Naive thymus-derived CD8-positive, alpha-beta T cell (primary cell): Measurements from ENCODE around the gene ZNF316. TPM values are rescaled to one million over a fixed set of nuclear protein-coding genes. Genes with fewer than 3 reads are reported as not detected.
"Not testable (repeated sequence)": the region's sequence is repeated elsewhere in the genome, so short reads cannot be mapped to it uniquely, and the experiment has no call there.

Experiments used
- ATAC-seq, 2 donors: fragments of 150-1000 bp; cut with Tn5 transposase in 1 of 2; sonication (Bioruptor Pico), chemical (Tn5 transposase) in 1 of 2; 1 replicate in 1 of 2; 2 replicates in 1 of 2; pipeline ENCODE4 v1.10.0; 2021; ENCODE audit warnings: mild to moderate bottlenecking in 2 of 2, moderate library complexity in 2 of 2
- POLR2A ChIA-PET: fragments of 350-600 bp; sonication (Branson Sonifier 250); formaldehyde crosslinking; loops from one replicate; lab custom pipeline; 2021; ENCODE audit warnings: antibody characterized with exemption; lab: Charles Lee
- DNase-seq, 10 donors: peaks; one replicate each; pipeline versions ENCODE4 v3.0.0 to v3.0.0-alpha.2; 2020 to 2022
- H3K27ac Mint-ChIP-seq, 10 donors: one replicate each; pipeline ENCODE4 v1.8.0; 2020 to 2022; ENCODE audit warnings: mild to moderate bottlenecking in 10 of 10, mixed read lengths in 10 of 10, moderate library complexity in 4 of 10, inconsistent platforms in 1 of 10
- H3K27me3 Mint-ChIP-seq, 5 donors: one replicate each; pipeline ENCODE4 v1.8.0; 2021 to 2022; ENCODE audit warnings: mixed read lengths in 5 of 5
- H3K36me3 Mint-ChIP-seq, 3 donors: one replicate each; pipeline ENCODE4 v1.8.0; 2020 to 2022; ENCODE audit warnings: mixed read lengths in 3 of 3, mild to moderate bottlenecking in 2 of 3, inconsistent platforms in 1 of 3
- H3K4me1 Mint-ChIP-seq, 4 donors: one replicate each; pipeline ENCODE4 v1.8.0; 2021 to 2022; ENCODE audit warnings: mixed read lengths in 4 of 4
- H3K4me3 Mint-ChIP-seq, 10 donors: one replicate each; pipeline ENCODE4 v1.8.0; 2020 to 2022; ENCODE audit warnings: mild to moderate bottlenecking in 10 of 10, mixed read lengths in 10 of 10, moderate library complexity in 6 of 10, inconsistent platforms in 1 of 10
- H3K9me3 Mint-ChIP-seq, 9 donors: one replicate each; pipeline ENCODE4 v1.8.0; 2020 to 2022; ENCODE audit warnings: mixed read lengths in 9 of 9, mild to moderate bottlenecking in 3 of 9, inconsistent platforms in 1 of 9, moderate library complexity in 1 of 9
- polyA plus RNA-seq, 3 donors: library from polyadenylated mRNA; unstranded; fragments of 300-500 nt; fragmentation: Illumina TruSeq; gene quantifications; one replicate each; pipeline ENCODE4 v1.2.3, GENCODE V29; 2021
- total RNA-seq, 8 experiments: library from RNA in 2 of 8; stranded (reverse) in 2 of 8; gene quantifications; one replicate each; pipeline ENCODE4 v1.2.3 and lab custom pipeline; 2021 to 2026

The ZNF316 gene
- total and polyA plus RNA-seq, 5 experiments from 2014 or later = 0.96 to 77.9 (median 5.7) TPM

DNA sequence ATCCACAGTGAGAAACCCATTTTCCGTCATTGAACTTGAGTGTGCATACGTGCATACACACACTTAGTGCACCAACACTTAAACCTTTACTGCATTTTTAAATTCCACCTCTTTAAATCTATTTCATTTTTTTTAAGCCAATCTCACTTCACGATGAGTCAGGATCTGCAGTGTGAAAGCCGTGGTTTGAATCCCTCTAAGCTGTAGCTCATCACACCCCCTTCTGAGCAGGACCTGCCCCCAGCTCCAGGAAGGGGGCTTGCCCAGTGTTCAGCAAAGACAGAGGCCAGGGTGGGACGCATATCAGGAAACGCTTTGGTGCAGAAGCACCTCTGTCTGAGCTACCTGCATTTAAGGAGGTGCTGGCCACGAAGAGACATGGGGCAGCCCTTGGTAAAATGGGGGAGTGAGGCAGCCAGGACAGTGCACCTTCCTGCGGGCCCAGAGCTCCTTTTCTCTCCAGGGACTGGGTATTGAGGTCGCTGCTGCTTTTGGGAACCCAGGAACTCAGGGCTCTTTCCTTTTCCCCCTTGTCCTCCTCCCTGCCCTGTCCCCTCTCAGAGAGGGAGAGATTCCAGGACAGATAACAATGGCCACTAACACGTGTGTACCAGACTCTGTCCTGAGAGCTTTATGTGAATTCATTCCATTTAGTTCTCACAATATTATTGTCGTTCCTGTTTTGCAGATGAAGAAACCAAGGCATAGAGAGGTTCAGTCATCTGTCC lies 21.7 kb downstream of the ZNF316 start:
- Mint-ChIP-seq H3K36me3 (peaks cover 0 to 18% (median 7%) of the 10 kb centered on the region in 3 donors), H3K27ac (peak overlapping the region in 8 of 10 donors; percentile 31 to 82 (median 70)), H3K4me3 (no peak overlapping the region), H3K27me3 (peaks cover 0 to 3% (median 0%) of the 10 kb centered on the region in 5 donors), H3K4me1 (peaks cover 8 to 18% (median 13%) of the 10 kb centered on the region in 4 donors), H3K9me3 (peaks cover 0 to 7% (median 0%) of the 10 kb centered on the region in 9 donors)
- peak; percentile 39 to 68 for ATAC-seq
- POLR2A ChIA-PET = interaction anchor here (0.6 to 0.9 kb wide), 2 partner anchors 23 to 42 kb away, joined by 3 read pairs; no protein-coding TSS in a partner anchor
- DNase-seq = no peak

- H3K27me3 Mint-ChIP-seq, H3K4me1 Mint-ChIP-seq, DNase-seq, H3K27ac Mint-ChIP-seq, POLR2A ChIA-PET, H3K4me3 Mint-ChIP-seq, ATAC-seq: not testable (repeated sequence)
- H3K9me3 Mint-ChIP-seq = peaks cover 11 to 79% (median 45%) of the 10 kb centered on the region in 9 donors
- peaks cover 29 to 59% (median 49%) of the 10 kb centered on the region in 3 donors for H3K36me3 Mint-ChIP-seq
Observed at GRCh38 chr7:6670851-6671250, 33.7 kb downstream of the ZNF316 start.

GRCh38 chr7:6675807-6676405 lies 38.8 kb downstream of the ZNF316 start:
- POLR2A ChIA-PET = interaction anchor here (0.7 kb wide), 1 partner anchor 33 kb away, joined by 4 read pairs; no protein-coding TSS in a partner anchor
- H3K9me3 Mint-ChIP-seq = peaks cover 11 to 93% (median 57%) of the 10 kb centered on the region in 9 donors
- DNase-seq (no peak), ATAC-seq (no peak)
- H3K27me3 Mint-ChIP-seq = no peaks in the 10 kb centered on the region
- H3K4me1 Mint-ChIP-seq = no peaks in the 10 kb centered on the region
- no peak overlapping the region for H3K27ac Mint-ChIP-seq
- peaks cover 14 to 59% (median 49%) of the 10 kb centered on the region in 3 donors for H3K36me3 Mint-ChIP-seq
- H3K4me3 Mint-ChIP-seq = no peak overlapping the region

DNA sequence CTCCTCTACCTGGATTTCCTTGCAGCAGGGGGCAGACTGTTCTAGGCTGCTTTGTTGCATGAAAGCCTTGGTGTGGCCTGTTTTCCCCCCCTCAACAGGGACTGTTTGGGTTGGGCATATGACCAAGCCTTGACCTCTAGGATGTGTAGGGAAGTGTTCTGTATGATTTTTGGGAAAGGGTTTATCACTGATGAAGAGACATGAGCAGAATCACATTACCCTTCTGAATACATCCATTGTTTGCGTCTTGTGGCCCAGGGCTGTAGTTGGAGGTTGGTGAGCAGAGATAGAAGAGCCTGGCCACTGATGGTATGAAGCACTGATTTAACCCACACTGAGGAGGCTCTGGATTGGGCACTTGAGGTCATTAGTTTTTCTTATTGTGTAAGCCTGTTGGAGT lies 43.0 kb downstream of the ZNF316 start:
- H3K27me3 Mint-ChIP-seq = no peaks in the 10 kb centered on the region
- no peaks in the 10 kb centered on the region for H3K4me1 Mint-ChIP-seq
- no peak for DNase-seq
- H3K4me3 Mint-ChIP-seq = no peak overlapping the region
- peaks cover 2 to 54% (median 51%) of the 10 kb centered on the region in 3 donors for H3K36me3 Mint-ChIP-seq
- no peak for ATAC-seq
- no peak overlapping the region for H3K27ac Mint-ChIP-seq
- peaks cover 9 to 98% (median 47%) of the 10 kb centered on the region in 9 donors for H3K9me3 Mint-ChIP-seq
- POLR2A ChIA-PET = no interaction called here

GRCh38 chr7:6691103-6691502 lies 54.0 kb downstream of the ZNF316 start:
- H3K36me3 Mint-ChIP-seq = peaks cover 41 to 63% (median 42%) of the 10 kb centered on the region in 3 donors
- no peak overlapping the region for H3K4me3 Mint-ChIP-seq
- DNase-seq (no peak), ATAC-seq (no peak)
- peaks cover 0 to 81% (median 19%) of the 10 kb centered on the region in 9 donors for H3K9me3 Mint-ChIP-seq
- POLR2A ChIA-PET = no interaction called here
- peaks cover 0 to 1% (median 0%) of the 10 kb centered on the region in 5 donors for H3K27me3 Mint-ChIP-seq
- H3K27ac Mint-ChIP-seq = no peak overlapping the region
- no peaks in the 10 kb centered on the region for H3K4me1 Mint-ChIP-seq

GRCh38 chr7:6691609-6692106 lies 54.5 kb downstream of the ZNF316 start:
- POLR2A ChIA-PET = no interaction called here

GRCh38 chr7:6700793-6701192 lies 63.7 kb downstream of the ZNF316 start:
- POLR2A ChIA-PET = interaction anchor here (0.6 kb wide), 1 partner anchor 110 kb away, joined by 3 read pairs; no protein-coding TSS in a partner anchor

More at GRCh38 chr7:6691609-6692106, 54.5 kb downstream of the ZNF316 start:
- Mint-ChIP-seq H3K4me1 (no peaks in the 10 kb centered on the region), H3K9me3 (peaks cover 0 to 75% (median 14%) of the 10 kb centered on the region in 9 donors), H3K27ac (no peak overlapping the region), H3K27me3 (peaks cover 0 to 1% (median 0%) of the 10 kb centered on the region in 5 donors), H3K4me3 (no peak overlapping the region), H3K36me3 (peaks cover 36 to 58% (median 37%) of the 10 kb centered on the region in 3 donors)
- ATAC-seq (no peak), DNase-seq (no peak)

GRCh38 chr7:6701860-6702259 lies 64.7 kb downstream of the ZNF316 start:
- DNase-seq = no peak
- Mint-ChIP-seq H3K27ac (peak overlapping the region in 3 of 10 donors; percentile 31 to 82 (median 32)), H3K4me1 (peaks cover 35 to 50% (median 47%) of the 10 kb centered on the region in 4 donors), H3K36me3 (peaks cover 23 to 43% (median 39%) of the 10 kb centered on the region in 3 donors), H3K4me3 (peak overlapping the region in 8 of 10 donors; percentile 5 to 69 (median 37)), H3K9me3 (peaks cover 0 to 45% (median 24%) of the 10 kb centered on the region in 9 donors), H3K27me3 (no peaks in the 10 kb centered on the region)
- no peak for ATAC-seq
- POLR2A ChIA-PET = no interaction called here

More at GRCh38 chr7:6700793-6701192, 63.7 kb downstream of the ZNF316 start:
- H3K36me3 Mint-ChIP-seq = peaks cover 23 to 43% (median 39%) of the 10 kb centered on the region in 3 donors
- H3K27ac Mint-ChIP-seq = peak overlapping the region in 1 of 10 donors; percentile 26
- H3K4me1 Mint-ChIP-seq = peaks cover 32 to 46% (median 43%) of the 10 kb centered on the region in 4 donors
- DNase-seq = no peak
- peaks cover 0 to 45% (median 24%) of the 10 kb centered on the region in 9 donors for H3K9me3 Mint-ChIP-seq
- H3K4me3 Mint-ChIP-seq = peak overlapping the region in 2 of 10 donors; percentile 1 to 29
- H3K27me3 Mint-ChIP-seq = no peaks in the 10 kb centered on the region
- no peak for ATAC-seq

Other genes starting within 250 kb of the ZNF316 start
- 10 to 100 TPM; 75.4 to 78.1 TPM for gene DAGLB, start 189.4 kb upstream of the ZNF316 start, total RNA-seq
- 10 to 100 TPM in 1 of 3 donors, 1 to 10 TPM in 2; 7.2 to 11.9 (median 7.6) TPM for gene DAGLB, start 189.4 kb upstream of the ZNF316 start, polyA plus RNA-seq
- 10 to 100 TPM; 33.1 to 35.3 TPM for gene KDELR2, start 153.2 kb upstream of the ZNF316 start, total RNA-seq
- gene KDELR2, start 153.2 kb upstream of the ZNF316 start, polyA plus RNA-seq = 10 to 100 TPM; 39.2 to 51.1 (median 42.0) TPM
- 1 to 10 TPM; 2.6 TPM for gene GRID2IP, start 85.9 kb upstream of the ZNF316 start, total RNA-seq
- under 1 TPM in 2 of 3 donors, not detected in 1; 0.05 to 0.09 TPM for gene GRID2IP, start 85.9 kb upstream of the ZNF316 start, polyA plus RNA-seq
- 10 to 100 TPM; 39.7 to 48.3 TPM for gene ZDHHC4, start 59.9 kb upstream of the ZNF316 start, total RNA-seq
- 10 to 100 TPM; 77.2 to 81.0 (median 78.9) TPM for gene ZDHHC4, start 59.9 kb upstream of the ZNF316 start, polyA plus RNA-seq
- gene INTS15, start 47.3 kb upstream of the ZNF316 start, total RNA-seq = 10 to 100 TPM; 57.4 to 61.8 TPM
- gene INTS15, start 47.3 kb upstream of the ZNF316 start, polyA plus RNA-seq = 10 to 100 TPM; 29.4 to 43.3 (median 30.2) TPM
- 1 to 10 TPM; 9.4 to 9.5 TPM for gene ZNF853, start 21.7 kb upstream of the ZNF316 start, total RNA-seq
- gene ZNF853, start 21.7 kb upstream of the ZNF316 start, polyA plus RNA-seq = 1 to 10 TPM; 3.1 to 8.2 (median 3.8) TPM
- 10 to 100 TPM; 45.5 to 49.7 TPM for gene ZNF12, start 69.6 kb downstream of the ZNF316 start, total RNA-seq
- 10 to 100 TPM; 19.9 to 23.0 (median 21.5) TPM for gene ZNF12, start 69.6 kb downstream of the ZNF316 start, polyA plus RNA-seq
- 1 to 10 TPM in 1 of 2 experiments, under 1 TPM in 1; 0.68 to 1.5 TPM for gene RSPH10B2, start 116.8 kb downstream of the ZNF316 start, total RNA-seq
- gene RSPH10B2, start 116.8 kb downstream of the ZNF316 start, polyA plus RNA-seq = not detected
- 100 to 1,000 TPM in 1 of 2 experiments, 10 to 100 TPM in 1; 75.3 to 100 TPM for gene CCZ1B, start 189.0 kb downstream of the ZNF316 start, total RNA-seq
- 10 to 100 TPM; 16.0 to 29.2 (median 22.4) TPM for gene CCZ1B, start 189.0 kb downstream of the ZNF316 start, polyA plus RNA-seq